Right cardiac atrium (tissue), 5 donors: ENCODE measurements around the gene MXD1. TPM values are rescaled to one million over a fixed set of nuclear protein-coding genes. Genes with fewer than 3 reads are reported as not detected.

Experiments used
- ATAC-seq, 2 donors: fragments of 200-7000 bp; cut with Tn5 transposase; one replicate each; pipeline versions ENCODE4 v1.8.0 to v1.9.1; 2020; ENCODE audit warnings: moderate library complexity in 2 of 2, mild to moderate bottlenecking in 1 of 2
- DNase-seq, 3 donors: peaks; one replicate each; pipeline ENCODE4 v3.0.0-alpha.2; 2020
- H3K27ac ChIP-seq: one replicate; pipeline ENCODE4 v1.5.1; 2013; ENCODE audit warnings: mild to moderate bottlenecking, low read length, control low read depth, moderate library complexity
- H3K27me3 ChIP-seq: one replicate; pipeline ENCODE4 v1.6.1; 2013; ENCODE audit not compliant: control insufficient read depth, insufficient read depth
- H3K4me1 ChIP-seq: one replicate; pipeline ENCODE4 v1.6.1; 2013; ENCODE audit warnings: low read length; ENCODE audit not compliant: control insufficient read depth, insufficient read depth
- H3K4me3 ChIP-seq: one replicate; pipeline ENCODE4 v1.5.1; 2013; ENCODE audit warnings: low read length, control low read depth
- H3K9me3 ChIP-seq: one replicate; pipeline ENCODE4 v1.6.1; 2013; ENCODE audit warnings: low read length; ENCODE audit not compliant: control insufficient read depth
- WGBS: extraction: QIAGEN DNeasy Blood & Tissue Kit; methylation state at CpG from one replicate; pipeline ENCODE4 v1.1.7; 2013; 5-methylcytosine and 5-hydroxymethylcytosine counted together
- intact Hi-C, 4 donors: fragments of 100-400 bp; cut with DNase I; formaldehyde crosslinking; loops; one replicate each; pipeline versions ENCODE4 v1.11.0 to v1.14.0; 2022 to 2023
- polyA plus RNA-seq: library from polyadenylated mRNA; stranded (reverse); fragments of 200-250 nt; gene quantifications from one replicate; pipeline ENCODE4 v1.2.3, GENCODE V29; 2013
- total RNA-seq, 4 donors: library from RNA; stranded (reverse); fragmentation: NEBNext Ultra II Directional; extraction: Animal tissue kit (Norgen Biotek cat#: 25700); gene quantifications; one replicate each; pipeline ENCODE4 v1.2.1, GENCODE V29; 2021
- donor health status: healthy with polysubstance abuse.
- donor health status: DM: no; HTN: yes; CAD: no.
- donor health status: DM: no; HTN: no; CAD: no.
- donor health status: DM: no; HTN: yes; CAD: no; lungs with severe emphysema.
- donor health status: DM: yes; HTN: yes; CAD: no.

MXD1 gene
- total and polyA plus RNA-seq, 5 donors: 2.7 to 7.9 (median 6.4) TPM

DNA sequence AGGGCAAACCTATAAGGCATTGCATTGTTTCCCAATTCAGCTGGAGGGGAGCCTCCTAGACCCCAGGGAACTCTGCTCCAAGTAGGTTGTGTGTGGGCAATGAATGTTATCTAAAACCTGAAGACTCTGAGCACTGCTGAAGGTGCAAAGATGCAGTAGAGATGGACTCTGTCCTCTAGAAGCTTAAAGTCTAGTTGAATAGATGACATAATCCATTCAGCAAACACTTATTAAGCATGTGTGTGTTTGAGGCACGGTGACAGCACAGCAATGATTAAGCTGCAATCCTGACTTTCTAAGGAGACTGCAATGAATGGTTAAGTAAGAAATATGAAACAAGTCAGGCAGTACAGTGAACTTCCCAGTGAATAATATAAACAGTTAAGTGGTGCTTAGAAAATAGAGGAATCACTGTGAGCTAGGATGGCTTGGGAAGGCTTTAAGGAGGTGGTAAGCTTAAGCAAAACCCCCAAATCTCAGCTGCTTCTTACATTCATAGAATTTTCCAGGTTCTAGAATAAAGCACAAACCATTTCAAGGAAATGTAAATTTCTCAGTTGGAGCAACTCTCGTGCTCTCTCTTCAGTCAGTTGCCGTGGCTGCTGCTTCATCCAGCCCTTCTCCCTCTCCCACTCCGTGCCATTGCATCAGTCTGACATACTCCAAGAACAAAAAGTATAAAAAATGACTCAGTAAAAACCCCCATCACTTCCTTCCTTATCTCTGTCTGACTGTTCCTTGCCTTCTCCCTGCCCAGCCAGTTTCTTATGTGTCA, 19.1 kb downstream of the MXD1 start:
- no peaks in the 10 kb centered on the region for H3K27me3 ChIP-seq
- peaks cover 2% of the 10 kb centered on the region for H3K4me1 ChIP-seq
- H3K9me3 ChIP-seq: no peaks in the 10 kb centered on the region
- ATAC-seq: peak; percentile 82 to 90
- H3K4me3 ChIP-seq: no peak overlapping the region
- intact Hi-C loops: no loop called here
- WGBS: 46% methylated on average over 4 of the region's 4 CpGs
- H3K27ac ChIP-seq: no peak overlapping the region
- peak in 1 of 3 donors; percentile 58 for DNase-seq

DNA sequence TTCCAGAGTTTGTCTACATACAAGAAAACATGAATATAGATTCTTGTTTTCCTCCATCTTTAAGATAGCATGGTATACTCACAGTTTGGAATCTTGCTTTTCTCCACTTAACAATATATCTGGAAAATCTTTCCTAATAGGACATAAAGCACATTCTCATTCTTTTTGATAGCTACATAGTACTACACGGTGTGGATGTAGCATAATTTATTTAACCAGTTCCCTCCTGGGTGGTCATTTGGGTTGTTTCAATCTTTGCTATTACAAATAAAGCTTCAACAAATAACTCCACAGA, 19.7 kb downstream of the MXD1 start:
- Histone ChIP-seq H3K9me3 (no peaks in the 10 kb centered on the region), H3K4me3 (no peak overlapping the region), H3K4me1 (peaks cover 2% of the 10 kb centered on the region), H3K27ac (no peak overlapping the region), H3K27me3 (no peaks in the 10 kb centered on the region)
- DNase-seq (no peak), ATAC-seq (no peak)
- intact Hi-C loops: no loop called here
- 38% methylated on average over 1 of the region's 1 CpG for WGBS

DNA sequence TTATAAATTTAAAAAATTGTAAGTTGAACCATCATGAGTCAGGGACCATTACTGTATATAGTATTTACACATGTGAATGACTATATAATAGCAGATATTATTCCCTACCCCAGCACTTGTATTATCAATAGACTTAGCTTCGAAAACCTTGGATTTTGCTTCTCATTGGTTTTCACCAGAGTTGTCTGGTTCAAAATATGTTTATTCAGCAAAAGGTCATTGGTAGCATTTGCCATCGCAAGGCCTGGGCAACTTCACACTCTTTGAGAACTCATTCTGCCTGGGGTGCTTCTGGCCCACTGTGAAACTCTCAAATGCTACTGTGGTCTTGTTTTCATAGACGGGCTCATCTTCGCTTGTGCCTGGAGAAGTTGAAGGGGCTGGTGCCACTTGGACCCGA, 20.1 kb downstream of the MXD1 start:
- H3K27ac ChIP-seq: no peak overlapping the region
- no peak overlapping the region for H3K4me3 ChIP-seq
- intact Hi-C loops: no loop called here
- H3K4me1 ChIP-seq: peaks cover 2% of the 10 kb centered on the region
- no peak for DNase-seq
- WGBS: 97% methylated on average over 5 of the region's 5 CpGs
- no peak for ATAC-seq
- no peaks in the 10 kb centered on the region for H3K9me3 ChIP-seq
- no peaks in the 10 kb centered on the region for H3K27me3 ChIP-seq

DNA sequence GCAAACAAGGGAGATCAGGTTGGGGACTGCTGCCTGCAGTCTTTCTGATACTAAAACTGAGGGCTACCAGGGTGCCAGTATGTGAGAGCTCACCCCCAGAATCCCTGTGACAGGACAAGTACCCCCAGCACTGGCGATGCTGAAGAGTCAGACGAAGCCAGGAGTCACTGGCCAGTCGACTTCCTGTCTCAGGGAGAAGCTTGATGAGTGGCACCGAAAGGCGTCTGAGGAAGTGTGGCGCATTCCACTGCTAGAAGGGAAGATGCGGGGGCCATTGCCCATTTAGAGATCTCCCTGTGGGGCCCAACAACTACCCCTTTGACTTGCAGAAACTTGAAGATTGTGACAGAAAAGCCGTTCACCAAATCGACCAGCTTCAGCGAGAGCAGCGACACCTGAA, 22.0 kb downstream of the MXD1 start:
- no peak for ATAC-seq
- WGBS: 77% methylated on average over 11 of the region's 11 CpGs
- Histone ChIP-seq H3K27ac (no peak overlapping the region), H3K4me3 (no peak overlapping the region), H3K4me1 (peaks cover 2% of the 10 kb centered on the region), H3K27me3 (no peaks in the 10 kb centered on the region), H3K9me3 (no peaks in the 10 kb centered on the region)
- DNase-seq: no peak
- intact Hi-C loops: no loop called here

DNA sequence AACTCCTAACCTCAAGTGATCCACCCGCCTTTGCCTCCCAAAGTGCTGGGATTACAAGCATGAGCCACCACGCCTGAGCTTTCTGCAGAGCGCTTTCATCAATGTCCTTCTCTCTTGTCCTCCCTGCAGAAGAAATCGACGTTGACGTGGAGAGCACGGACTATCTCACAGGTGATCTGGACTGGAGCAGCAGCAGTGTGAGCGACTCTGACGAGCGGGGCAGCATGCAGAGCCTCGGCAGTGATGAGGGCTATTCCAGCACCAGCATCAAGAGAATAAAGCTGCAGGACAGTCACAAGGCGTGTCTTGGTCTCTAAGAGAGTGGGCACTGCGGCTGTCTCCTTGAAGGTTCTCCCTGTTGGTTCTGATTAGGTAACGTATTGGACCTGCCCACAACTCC, 23.1 kb downstream of the MXD1 start:
- H3K27ac ChIP-seq: no peak overlapping the region
- intact Hi-C loops: no loop called here
- no peaks in the 10 kb centered on the region for H3K9me3 ChIP-seq
- ATAC-seq (no peak), DNase-seq (no peak)
- no peak overlapping the region for H3K4me3 ChIP-seq
- peaks cover 2% of the 10 kb centered on the region for H3K4me1 ChIP-seq
- 96% methylated on average over 14 of the region's 14 CpGs for WGBS
- no peaks in the 10 kb centered on the region for H3K27me3 ChIP-seq

DNA sequence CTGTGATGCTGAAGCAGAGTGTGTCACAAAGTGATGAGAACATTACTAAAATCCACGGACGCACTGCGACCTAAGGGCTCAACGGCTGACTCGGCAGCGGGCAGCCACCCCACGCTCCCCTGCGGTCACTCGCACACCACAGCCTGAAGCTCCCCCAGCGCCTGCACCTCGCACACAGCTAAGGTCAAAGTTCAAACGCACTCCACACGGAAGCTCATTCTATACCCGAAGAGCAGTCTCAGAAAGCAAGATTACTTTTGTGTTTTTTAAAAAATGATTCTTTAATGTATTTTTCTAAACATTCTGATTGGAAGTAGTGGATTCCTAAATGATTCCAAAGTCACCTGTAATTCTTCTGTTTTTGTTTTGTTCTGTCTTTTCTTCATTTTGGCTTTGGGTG, 24.8 kb downstream of the MXD1 start:
- H3K4me3 ChIP-seq: no peak overlapping the region
- 81% methylated on average over 14 of the region's 14 CpGs for WGBS
- no peaks in the 10 kb centered on the region for H3K9me3 ChIP-seq
- H3K27me3 ChIP-seq: no peaks in the 10 kb centered on the region
- DNase-seq (no peak), ATAC-seq (no peak)
- intact Hi-C loops: no loop called here
- H3K4me1 ChIP-seq: no peaks in the 10 kb centered on the region
- no peak overlapping the region for H3K27ac ChIP-seq

DNA sequence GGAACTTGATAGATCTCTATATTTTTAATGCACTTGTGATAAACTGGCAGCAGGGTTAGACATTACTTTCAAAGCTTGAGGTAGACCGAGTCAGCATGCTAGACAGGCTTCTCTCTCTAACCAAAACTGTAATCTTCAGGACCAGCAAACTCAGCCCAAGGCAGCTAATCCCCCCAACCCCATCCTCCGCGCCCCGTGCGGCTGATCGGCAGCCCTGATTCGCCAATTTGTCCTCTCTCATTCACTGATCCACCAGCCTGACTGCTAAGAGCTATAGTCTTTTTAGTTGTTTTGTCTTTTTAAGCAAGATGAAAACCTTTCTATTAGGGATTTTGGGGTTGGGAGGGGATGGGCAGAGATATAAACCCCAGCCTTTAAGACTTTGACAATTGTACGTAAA, 25.8 kb downstream of the MXD1 start:
- ATAC-seq: no peak
- Histone ChIP-seq H3K9me3 (no peaks in the 10 kb centered on the region), H3K4me1 (no peaks in the 10 kb centered on the region), H3K27ac (no peak overlapping the region), H3K4me3 (no peak overlapping the region), H3K27me3 (no peaks in the 10 kb centered on the region)
- WGBS: 93% methylated on average over 8 of the region's 8 CpGs
- intact Hi-C loops: no loop called here
- DNase-seq: no peak

DNA sequence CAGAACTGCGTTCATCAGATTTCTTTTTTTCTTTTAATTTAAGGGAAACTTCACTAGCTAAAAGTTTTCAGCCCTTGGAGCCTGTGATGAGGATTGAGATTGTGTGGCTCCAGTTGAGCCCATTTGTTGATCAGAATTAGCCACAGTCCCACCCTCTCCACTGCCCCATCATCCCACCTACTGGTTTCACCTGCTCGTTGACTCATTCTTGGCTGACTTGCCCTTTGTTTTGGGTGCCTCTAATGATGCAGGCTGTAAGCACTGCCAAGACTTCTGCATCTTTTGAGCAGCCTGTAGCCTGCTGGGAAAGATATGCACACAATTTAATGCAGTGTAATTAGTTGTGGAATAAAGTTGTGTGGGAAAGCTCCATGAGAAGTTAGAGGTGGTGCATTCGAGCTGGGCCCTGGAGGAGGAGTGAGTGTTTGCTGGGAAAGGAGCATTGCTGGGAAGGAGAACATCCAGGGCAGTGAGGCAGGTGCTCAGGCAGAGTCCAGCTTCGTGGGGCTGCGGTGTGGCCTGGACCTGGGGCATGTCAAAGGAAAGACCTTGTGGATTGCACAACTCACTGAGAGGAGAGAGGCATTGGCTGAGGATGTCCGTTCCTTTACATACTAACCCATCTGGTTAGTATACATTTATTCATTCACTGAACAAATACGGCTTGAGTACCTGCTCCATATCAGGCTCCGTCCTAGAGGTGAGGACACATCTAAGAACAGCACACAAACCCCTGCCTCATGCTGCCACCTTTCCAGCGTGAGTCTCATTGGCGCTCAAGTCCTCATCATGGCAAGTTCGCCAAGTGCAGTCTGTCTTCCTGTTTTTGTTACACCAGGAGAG, 28.3 kb downstream of the MXD1 start:
- Histone ChIP-seq H3K4me3 (no peak overlapping the region), H3K27me3 (no peaks in the 10 kb centered on the region), H3K9me3 (no peaks in the 10 kb centered on the region), H3K27ac (no peak overlapping the region), H3K4me1 (no peaks in the 10 kb centered on the region)
- WGBS: 85% methylated on average over 11 of the region's 11 CpGs
- DNase-seq: no peak
- no peak for ATAC-seq
- intact Hi-C loops: no loop called here

DNA sequence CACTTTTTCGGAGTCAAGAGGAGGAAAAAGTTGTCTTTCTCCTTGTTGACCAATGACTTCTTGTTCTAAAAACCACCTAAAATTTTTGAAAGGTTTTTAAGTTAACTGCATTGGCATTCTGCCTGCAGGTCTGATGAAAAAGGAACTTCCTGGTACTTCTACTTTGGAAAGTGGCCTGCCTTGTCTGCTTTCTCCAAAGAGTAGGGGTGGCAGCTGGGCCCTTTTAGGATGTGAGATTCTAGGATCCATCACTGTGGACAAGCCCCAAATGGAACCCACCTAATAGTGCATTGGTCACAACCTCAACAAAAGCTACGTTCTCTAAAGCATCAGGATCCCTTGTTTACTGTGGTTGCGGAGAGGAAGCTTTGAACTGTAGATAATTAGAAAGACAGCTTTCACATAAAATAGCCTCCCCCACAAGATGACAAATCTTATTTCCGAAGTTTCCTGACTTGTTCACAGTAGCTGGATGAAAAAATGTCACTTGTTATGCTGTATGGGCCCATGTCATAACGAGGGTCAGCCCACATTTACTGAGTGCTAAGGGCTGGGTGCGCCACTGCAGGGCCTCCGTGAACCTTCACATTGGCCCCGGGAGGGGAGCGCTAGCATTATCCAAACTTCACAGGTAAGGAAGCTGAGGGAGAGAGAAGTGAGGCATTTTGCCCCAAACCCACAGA, 29.1 kb downstream of the MXD1 start:
- intact Hi-C loops: no loop called here
- ATAC-seq: no peak
- Histone ChIP-seq H3K4me1 (no peaks in the 10 kb centered on the region), H3K4me3 (no peak overlapping the region), H3K9me3 (no peaks in the 10 kb centered on the region), H3K27ac (no peak overlapping the region), H3K27me3 (no peaks in the 10 kb centered on the region)
- no peak for DNase-seq
- WGBS: 71% methylated on average over 9 of the region's 9 CpGs

DNA sequence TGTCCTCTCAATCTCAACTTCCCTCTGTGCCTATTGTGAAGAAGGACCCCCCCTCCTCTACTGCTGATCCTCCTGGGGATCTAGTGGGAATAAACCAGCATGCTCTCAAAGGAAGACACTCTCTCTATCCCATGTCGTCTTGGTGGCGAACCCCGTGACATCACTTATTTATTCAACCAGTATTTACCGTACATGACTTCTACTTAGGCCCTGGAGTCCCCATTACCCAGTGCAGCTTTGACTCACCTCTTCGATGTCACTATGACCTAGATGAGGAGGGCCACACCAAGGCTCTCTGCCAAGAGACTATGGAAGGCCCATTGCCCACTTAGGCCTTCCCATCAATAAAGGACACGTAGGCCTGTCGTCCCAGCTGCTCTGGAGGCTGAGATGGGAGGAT, 29.8 kb downstream of the MXD1 start:
- no peak for ATAC-seq
- H3K27ac ChIP-seq: no peak overlapping the region
- intact Hi-C loops: no loop called here
- 94% methylated on average over 7 of the region's 7 CpGs for WGBS
- no peaks in the 10 kb centered on the region for H3K4me1 ChIP-seq
- no peaks in the 10 kb centered on the region for H3K9me3 ChIP-seq
- DNase-seq: no peak
- H3K4me3 ChIP-seq: no peak overlapping the region
- no peaks in the 10 kb centered on the region for H3K27me3 ChIP-seq

DNA sequence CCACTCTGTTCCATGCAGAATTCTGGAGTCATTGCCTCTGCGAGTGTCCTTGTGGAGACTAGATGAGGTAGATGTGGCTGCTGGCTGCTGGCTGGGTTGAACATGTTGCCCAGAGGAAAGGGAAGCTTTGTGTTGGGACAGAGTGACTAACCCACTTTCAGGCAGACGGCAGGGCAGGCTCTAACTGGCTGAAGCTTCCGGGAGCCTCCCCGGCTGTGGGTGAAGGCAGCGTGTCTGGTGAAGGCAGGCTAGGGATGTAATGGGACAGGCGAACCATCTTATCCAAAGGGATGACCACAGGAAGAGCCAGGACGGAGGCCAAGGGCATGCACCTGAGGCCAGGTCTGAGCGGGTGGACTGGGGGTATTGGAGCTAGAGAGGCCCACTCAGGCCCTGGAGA, 30.5 kb downstream of the MXD1 start:
- peak; percentile 40 to 59 for ATAC-seq
- DNase-seq: peak in 1 of 3 donors; percentile 60
- H3K4me1 ChIP-seq: no peaks in the 10 kb centered on the region
- WGBS: 89% methylated on average over 8 of the region's 8 CpGs
- no peaks in the 10 kb centered on the region for H3K9me3 ChIP-seq
- no peak overlapping the region for H3K4me3 ChIP-seq
- H3K27me3 ChIP-seq: no peaks in the 10 kb centered on the region
- H3K27ac ChIP-seq: no peak overlapping the region
- intact Hi-C loops: no loop called here
